Karpas-422 (cell line): ENCODE results near the gene OGFOD3. TPM values are rescaled to one million over a fixed set of nuclear protein-coding genes. Genes with fewer than 3 reads are reported as not detected.
"Not testable (repeated sequence)": the region's sequence is repeated elsewhere in the genome, so short reads cannot be mapped to it uniquely, and the experiment has no call there.

ENCODE experiments used
- DNase-seq: peaks from one replicate; pipeline ENCODE4 v3.0.0-alpha.2; 2015
- H2AFZ ChIP-seq: fragments of 200-600 bp; sonication (generic); 2 replicates; pipeline ENCODE4 v1.6.1; 2014; ENCODE audit warnings: antibody characterized with exemption, low read length, mixed read lengths
- H3K27ac ChIP-seq: fragments of 200-600 bp; sonication (generic); 2 replicates; pipeline ENCODE4 v1.5.1; 2014; ENCODE audit warnings: mild to moderate bottlenecking, low read length, moderate library complexity
- H3K27me3 ChIP-seq: fragments of 200-600 bp; sonication (generic); 2 replicates; pipeline ENCODE4 v1.6.1; 2014; ENCODE audit warnings: low read length, mixed read lengths
- H3K36me3 ChIP-seq: fragments of 200-600 bp; sonication (generic); 2 replicates; pipeline ENCODE4 v1.6.1; 2014; ENCODE audit warnings: low read length, mixed read lengths; ENCODE audit not compliant: insufficient read depth
- H3K4me1 ChIP-seq: fragments of 200-600 bp; sonication (generic); 2 replicates; pipeline ENCODE4 v1.6.1; 2014; ENCODE audit warnings: mild to moderate bottlenecking, low read length, mixed read lengths
- H3K4me2 ChIP-seq: fragments of 200-600 bp; sonication (generic); 2 replicates; pipeline ENCODE4 v1.6.1; 2014; ENCODE audit warnings: low read length, low read depth, mild to moderate bottlenecking; ENCODE audit not compliant: poor library complexity, severe bottlenecking
- H3K4me3 ChIP-seq: fragments of 200-600 bp; sonication (generic); 2 replicates; pipeline ENCODE4 v1.5.1; 2014; ENCODE audit warnings: mild to moderate bottlenecking, antibody characterized with exemption, low read length, mixed read lengths
- H3K79me2 ChIP-seq: fragments of 200-600 bp; sonication (generic); 2 replicates; pipeline ENCODE4 v1.6.1; 2014; ENCODE audit warnings: mild to moderate bottlenecking, low read length, mixed read lengths
- H3K9ac ChIP-seq: fragments of 200-600 bp; sonication (generic); 2 replicates; pipeline ENCODE4 v1.6.0; 2014; ENCODE audit warnings: low read length
- H3K9me2 ChIP-seq: fragments of 200-600 bp; sonication (generic), shearing (Covaris generic); replicated peaks from 2 replicates; pipeline ENCODE4 v1.6.0; 2014; ENCODE audit warnings: mild to moderate bottlenecking, low read length, moderate library complexity; ENCODE audit not compliant: insufficient read depth
- H3K9me3 ChIP-seq: fragments of 300-700, 200-600 bp; sonication (generic); 2 replicates; pipeline ENCODE4 v1.6.1; 2014; ENCODE audit warnings: low read length, mixed read lengths
- H4K20me1 ChIP-seq: fragments of 200-600 bp; sonication (generic); 2 replicates; pipeline ENCODE4 v1.6.1; 2014; ENCODE audit warnings: mild to moderate bottlenecking, antibody characterized with exemption, low read length, low read depth; ENCODE audit not compliant: insufficient read depth
- total RNA-seq: library from RNA; depleted of rRNA; stranded (reverse); fragments of >200 nt; shearing (Covaris generic); gene quantifications from 2 replicates; pipeline ENCODE4 v1.2.3, GENCODE V29; 2014; ENCODE audit warnings: low replicate concordance

Gene OGFOD3
- total RNA-seq, 1 experiment from 2014 or later = 14.8 TPM

- DNase-seq = peak; percentile 58
- Histone ChIP-seq H3K4me3 (no peak overlapping the region), H4K20me1 (peaks cover 18% of the 10 kb centered on the region; the same call in 1 of the 2 replicates), H3K27ac (no peak overlapping the region), H3K9me2 (no peaks in the 10 kb centered on the region), H3K4me1 (peaks cover 17% of the 10 kb centered on the region), H3K79me2 (0 out of 2 replicates have a peak, but pooled peaks cover 6% of the 10 kb centered on the region), H3K9me3 (no peaks in the 10 kb centered on the region), H3K4me2 (no peak overlapping the region), H3K9ac (no peak overlapping the region), H3K27me3 (no peaks in the 10 kb centered on the region), H2AFZ (no peak overlapping the region), H3K36me3 (no peaks in the 10 kb centered on the region)
These were observed 1.6 kb downstream of the OGFOD3 start for GRCh38 chr17:82416771-82417170.

GRCh38 chr17:82416264-82416663 lies 2.1 kb downstream of the OGFOD3 start:
- Histone ChIP-seq H3K9ac (no peak overlapping the region), H2AFZ (no peak overlapping the region), H3K36me3 (no peaks in the 10 kb centered on the region), H3K4me1 (peaks cover 17% of the 10 kb centered on the region), H3K79me2 (0 out of 2 replicates have a peak, but pooled peaks cover 6% of the 10 kb centered on the region), H3K4me2 (no peak overlapping the region), H3K27me3 (no peaks in the 10 kb centered on the region), H4K20me1 (peaks cover 18% of the 10 kb centered on the region; the same call in 1 of the 2 replicates), H3K9me3 (no peaks in the 10 kb centered on the region), H3K27ac (no peak overlapping the region), H3K4me3 (no peak overlapping the region), H3K9me2 (no peaks in the 10 kb centered on the region)
- no peak for DNase-seq

GRCh38 chr17:82415786-82416185 lies 2.6 kb downstream of the OGFOD3 start:
- no peaks in the 10 kb centered on the region for H3K9me3 ChIP-seq
- H3K4me3 ChIP-seq = no peak overlapping the region
- H3K27ac ChIP-seq = no peak overlapping the region
- H3K79me2 ChIP-seq = 0 out of 2 replicates have a peak, but pooled peaks cover 6% of the 10 kb centered on the region
- H3K4me2 ChIP-seq = no peak overlapping the region
- no peaks in the 10 kb centered on the region for H3K9me2 ChIP-seq
- H3K27me3 ChIP-seq = no peaks in the 10 kb centered on the region
- no peak for DNase-seq
- peaks cover 18% of the 10 kb centered on the region; the same call in 1 of the 2 replicates for H4K20me1 ChIP-seq
- no peak overlapping the region for H3K9ac ChIP-seq
- no peak overlapping the region for H2AFZ ChIP-seq
- no peaks in the 10 kb centered on the region for H3K36me3 ChIP-seq
- H3K4me1 ChIP-seq = peaks cover 17% of the 10 kb centered on the region

GRCh38 chr17:82415336-82415735 lies 3.0 kb downstream of the OGFOD3 start:
- Histone ChIP-seq H3K4me2 (no peak overlapping the region), H3K27me3 (no peaks in the 10 kb centered on the region), H3K79me2 (0 out of 2 replicates have a peak, but pooled peaks cover 6% of the 10 kb centered on the region), H3K27ac (no peak overlapping the region), H3K9me2 (no peaks in the 10 kb centered on the region), H3K36me3 (no peaks in the 10 kb centered on the region), H3K9ac (no peak overlapping the region), H4K20me1 (peaks cover 18% of the 10 kb centered on the region; the same call in 1 of the 2 replicates), H3K9me3 (no peaks in the 10 kb centered on the region), H2AFZ (no peak overlapping the region), H3K4me3 (no peak overlapping the region), H3K4me1 (peaks cover 17% of the 10 kb centered on the region)
- no peak for DNase-seq

- H3K4me2 ChIP-seq = peak overlapping the region; percentile 35
- H2AFZ ChIP-seq = no peak overlapping the region
- peaks cover 18% of the 10 kb centered on the region; the same call in 1 of the 2 replicates for H4K20me1 ChIP-seq
- H3K4me3 ChIP-seq = no peak overlapping the region
- H3K27ac ChIP-seq = no peak overlapping the region
- peaks cover 14% of the 10 kb centered on the region for H3K4me1 ChIP-seq
- no peaks in the 10 kb centered on the region for H3K36me3 ChIP-seq
- H3K79me2 ChIP-seq = 0 out of 2 replicates have a peak, but pooled peaks cover 6% of the 10 kb centered on the region
- H3K27me3 ChIP-seq = no peaks in the 10 kb centered on the region
- no peak overlapping the region for H3K9ac ChIP-seq
- peak; percentile 87 for DNase-seq
- H3K9me3 ChIP-seq = no peaks in the 10 kb centered on the region
- H3K9me2 ChIP-seq = no peaks in the 10 kb centered on the region
These were observed 3.7 kb downstream of the OGFOD3 start for GRCh38 chr17:82414548-82415281.

- H4K20me1 ChIP-seq = peaks cover 16% of the 10 kb centered on the region; the same call in 1 of the 2 replicates
- H3K36me3 ChIP-seq = no peaks in the 10 kb centered on the region
- no peak overlapping the region for H3K4me2 ChIP-seq
- no peak for DNase-seq
- H3K79me2 ChIP-seq = no peaks in the 10 kb centered on the region
- no peak overlapping the region for H3K4me3 ChIP-seq
- no peak overlapping the region for H3K27ac ChIP-seq
- no peak overlapping the region for H3K9ac ChIP-seq
- no peaks in the 10 kb centered on the region for H3K27me3 ChIP-seq
- no peaks in the 10 kb centered on the region for H3K9me2 ChIP-seq
- H2AFZ ChIP-seq = no peak overlapping the region
- H3K9me3 ChIP-seq = no peaks in the 10 kb centered on the region
- H3K4me1 ChIP-seq = peaks cover 4% of the 10 kb centered on the region
These were observed 5.6 kb downstream of the OGFOD3 start for GRCh38 chr17:82412535-82413520.

- H3K9ac ChIP-seq, H3K9me3 ChIP-seq, DNase-seq, H3K4me1 ChIP-seq, H3K27me3 ChIP-seq, H2AFZ ChIP-seq, H3K4me2 ChIP-seq, H3K36me3 ChIP-seq, H3K79me2 ChIP-seq, H3K4me3 ChIP-seq, H3K27ac ChIP-seq, H3K9me2 ChIP-seq: not testable (repeated sequence)
- peaks cover 10% of the 10 kb centered on the region; the same call in 1 of the 2 replicates for H4K20me1 ChIP-seq
These were observed 6.3 kb downstream of the OGFOD3 start for GRCh38 chr17:82412081-82412480.
